GM18499 (cell line): Measurements from ENCODE around the gene MMP28.

ENCODE experiments used
- ATAC-seq: cut with Tn5 transposase; IDR thresholded peaks from one replicate; pipeline ENCODE4 v1.9.1; 2021; ENCODE audit warnings: moderate number of reproducible peaks; ENCODE audit not compliant: insufficient read depth, unreplicated experiment

Gene MMP28

GRCh38 chr17:35745749-35746320, 49.6 kb downstream of the MMP28 start:
- no peak for ATAC-seq

GRCh38 chr17:35745246-35745645, 50.2 kb downstream of the MMP28 start:
- ATAC-seq, result no peak

- no peak for ATAC-seq
These were observed 50.6 kb downstream of the MMP28 start for GRCh38 chr17:35744830-35745229.

GRCh38 chr17:35743626-35744328, 51.7 kb downstream of the MMP28 start:
- no peak for ATAC-seq

GRCh38 chr17:35742896-35743477, 52.5 kb downstream of the MMP28 start:
- no peak for ATAC-seq

- ATAC-seq, result no peak
These were observed 52.9 kb downstream of the MMP28 start for GRCh38 chr17:35742496-35742895.

GRCh38 chr17:35740997-35741931, 54.2 kb downstream of the MMP28 start:
- no peak for ATAC-seq

GRCh38 chr17:35740216-35740615, 55.2 kb downstream of the MMP28 start:
- no peak for ATAC-seq

- no peak for ATAC-seq
These were observed 56.8 kb downstream of the MMP28 start for GRCh38 chr17:35738519-35739133.

- no peak for ATAC-seq
These were observed 59.2 kb downstream of the MMP28 start for GRCh38 chr17:35736236-35736635.

GRCh38 chr17:35735036-35735805, 60.2 kb downstream of the MMP28 start:
- ATAC-seq, result no peak

- ATAC-seq, result no peak
These were observed 61.0 kb downstream of the MMP28 start for GRCh38 chr17:35734396-35734795.

GRCh38 chr17:35733366-35733765, 62.1 kb downstream of the MMP28 start:
- ATAC-seq, result no peak

- no peak for ATAC-seq
These were observed 62.7 kb downstream of the MMP28 start for GRCh38 chr17:35732806-35733136.

- no peak for ATAC-seq
These were observed 63.3 kb downstream of the MMP28 start for GRCh38 chr17:35731917-35732805.

GRCh38 chr17:35731239-35731916, 64.1 kb downstream of the MMP28 start, which contains the start of gene RASL10B:
Gene RASL10B (plus strand): TSS chr17:35731639. CDS start chr17:35735185, 3,546 bp downstream.
- ATAC-seq, result no peak

GRCh38 chr17:35730400-35731005, 64.9 kb downstream of the MMP28 start:
- no peak for ATAC-seq

- no peak for ATAC-seq
These were observed 66.0 kb downstream of the MMP28 start for GRCh38 chr17:35729405-35729833.
